Measurements from ENCODE around the gene GNAL.

The GNAL gene

DNA sequence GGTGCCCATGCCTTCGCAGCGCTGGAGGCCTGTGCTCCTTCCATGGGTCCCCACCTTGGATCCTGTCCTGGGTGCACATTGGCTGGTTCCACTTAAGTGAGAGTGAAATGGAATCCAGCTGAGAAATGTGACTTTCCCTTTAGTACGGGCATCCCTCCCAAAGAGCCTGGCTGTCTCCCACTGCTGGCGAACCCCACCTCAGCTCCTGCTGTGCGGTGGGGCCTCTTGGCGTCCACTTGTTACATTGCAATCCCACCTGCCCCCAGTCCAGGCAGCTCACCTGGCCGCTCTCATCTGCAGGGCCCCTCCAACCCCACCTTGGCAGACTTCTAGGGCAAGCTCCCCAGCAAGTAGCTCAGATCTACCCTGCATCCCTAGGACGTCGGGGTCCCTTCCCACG lies 35.5 kb upstream of the GNAL start:
- Histone ChIP-seq H3K27ac (ENCODE audit: extremely low read depth, low read depth, low read length) (no peak overlapping the region), H3K4me1 (ENCODE audit: control insufficient read depth, insufficient read depth, low read length) (no peaks in the 10 kb centered on the region), H3K36me3 (ENCODE audit: control insufficient read depth in 2 of 2, insufficient read depth in 1 of 2, low read length in 2 of 2) (no peaks in the 10 kb centered on the region), H3K4me3 (ENCODE audit: low read depth, low read length) (no peak overlapping the region), H3K9me3 (ENCODE audit: control insufficient read depth, insufficient read depth, low read depth, low read length) (no peaks in the 10 kb centered on the region)
- ChIA-PET CTCF (interaction anchor here (0.6 to 6.2 kb wide), 4 partner anchors 75 to 400 kb away, joined by 3 to 112 read pairs (median 21); no protein-coding TSS in a partner anchor), POLR2A (no interaction called here)
- TF ChIP-seq ZNF571 (tag by site-specific recombination; IDR thresholded peaks at IDR 0.05) (no peak), ZBTB1 (tag by site-specific recombination; IDR thresholded peaks at IDR 0.05) (no peak), ZNF140 (tag by site-specific recombination; IDR thresholded peaks at IDR 0.05) (no peak), ZNF223 (tag by site-specific recombination; IDR thresholded peaks at IDR 0.05) (no peak), ZFP69B (tag by site-specific recombination; IDR thresholded peaks at IDR 0.05) (no peak), OSR2 (tag by site-specific recombination; IDR thresholded peaks at IDR 0.05) (no peak), YY1 (tag by site-specific recombination; IDR thresholded peaks at IDR 0.05) (no peak), ZNF24 (tag by site-specific recombination; IDR thresholded peaks at IDR 0.05) (no peak), ZNF266 (tag by site-specific recombination; IDR thresholded peaks at IDR 0.05; ENCODE audit: low read depth) (no peak), KLF10 (tag by site-specific recombination; IDR thresholded peaks at IDR 0.05) (no peak)

DNA sequence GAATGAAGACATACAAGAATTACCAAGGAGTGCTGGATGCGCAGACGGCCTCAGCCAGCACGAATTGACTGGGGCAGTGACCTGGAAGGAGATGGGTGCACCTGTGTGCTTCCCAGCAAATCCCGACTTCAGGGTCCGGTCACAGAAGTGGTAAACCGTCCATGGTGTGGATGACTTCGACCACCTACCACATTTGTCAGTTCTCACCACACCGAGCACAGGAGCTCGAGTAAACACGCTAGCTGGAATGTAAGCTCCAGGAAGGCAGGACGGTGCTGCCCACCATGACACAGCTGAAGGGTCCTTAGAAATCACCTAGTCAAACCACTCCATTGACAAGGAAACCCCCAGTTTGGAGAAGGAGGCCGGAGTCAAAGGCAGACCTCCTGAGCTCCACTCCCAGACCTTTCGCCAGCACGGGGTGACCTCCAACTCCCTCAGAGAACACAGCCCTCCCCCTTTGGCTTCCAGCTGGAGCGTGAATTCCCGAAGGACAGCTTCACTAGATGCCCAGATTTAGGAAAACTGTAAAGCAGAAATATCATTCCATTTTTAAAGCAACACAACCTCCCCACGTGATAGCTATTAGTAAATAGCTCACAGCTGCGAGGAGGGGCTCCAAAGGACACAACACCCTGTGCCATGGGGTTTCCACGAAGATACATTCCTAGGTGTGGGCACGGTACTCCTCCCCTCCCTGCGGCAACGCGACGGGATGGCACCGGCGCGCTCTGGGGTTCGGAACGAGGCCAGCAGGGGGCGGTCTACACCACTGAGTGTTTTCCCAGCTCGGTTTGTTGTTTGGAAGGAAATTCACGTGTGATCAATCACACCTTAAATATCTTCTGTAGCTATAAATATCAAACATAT lies 34.1 kb upstream of the GNAL start:
- no peaks in the 10 kb centered on the region for H3K36me3 ChIP-seq (ENCODE audit: control insufficient read depth in 2 of 2, insufficient read depth in 1 of 2, low read length in 2 of 2)
- ChIA-PET POLR2A (no interaction called here), CTCF (interaction anchor here (0.5 to 6.2 kb wide), 55 partner anchors 8 to 1048 kb away, joined by 3 to 112 read pairs (median 4); partner anchors contain the start of genes GNAL, IMPA2 and PSMG2)
- no peaks in the 10 kb centered on the region for H3K4me1 ChIP-seq (ENCODE audit: control insufficient read depth, insufficient read depth, low read length)
- TF ChIP-seq ZNF324 (tag by site-specific recombination; IDR thresholded peaks at IDR 0.05): no peak
- TF ChIP-seq YY2 (tag by site-specific recombination; IDR thresholded peaks at IDR 0.05): no peak
- TF ChIP-seq KLF1 (tag by site-specific recombination; IDR thresholded peaks at IDR 0.05): peak; percentile 64
- TF ChIP-seq, protein P1, sequence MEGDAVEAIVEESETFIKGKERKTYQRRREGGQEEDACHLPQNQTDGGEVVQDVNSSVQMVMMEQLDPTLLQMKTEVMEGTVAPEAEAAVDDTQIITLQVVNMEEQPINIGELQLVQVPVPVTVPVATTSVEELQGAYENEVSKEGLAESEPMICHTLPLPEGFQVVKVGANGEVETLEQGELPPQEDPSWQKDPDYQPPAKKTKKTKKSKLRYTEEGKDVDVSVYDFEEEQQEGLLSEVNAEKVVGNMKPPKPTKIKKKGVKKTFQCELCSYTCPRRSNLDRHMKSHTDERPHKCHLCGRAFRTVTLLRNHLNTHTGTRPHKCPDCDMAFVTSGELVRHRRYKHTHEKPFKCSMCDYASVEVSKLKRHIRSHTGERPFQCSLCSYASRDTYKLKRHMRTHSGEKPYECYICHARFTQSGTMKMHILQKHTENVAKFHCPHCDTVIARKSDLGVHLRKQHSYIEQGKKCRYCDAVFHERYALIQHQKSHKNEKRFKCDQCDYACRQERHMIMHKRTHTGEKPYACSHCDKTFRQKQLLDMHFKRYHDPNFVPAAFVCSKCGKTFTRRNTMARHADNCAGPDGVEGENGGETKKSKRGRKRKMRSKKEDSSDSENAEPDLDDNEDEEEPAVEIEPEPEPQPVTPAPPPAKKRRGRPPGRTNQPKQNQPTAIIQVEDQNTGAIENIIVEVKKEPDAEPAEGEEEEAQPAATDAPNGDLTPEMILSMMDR (tag by site-specific recombination; IDR thresholded peaks at IDR 0.05): peak; percentile 80
- peak; percentile 74 for TF ChIP-seq ZNF654 (tag by site-specific recombination; IDR thresholded peaks at IDR 0.05; ENCODE audit: low read depth)
- no peak overlapping the region for H3K27ac ChIP-seq (ENCODE audit: extremely low read depth, low read depth, low read length)
- no peaks in the 10 kb centered on the region for H3K9me3 ChIP-seq (ENCODE audit: control insufficient read depth, insufficient read depth, low read depth, low read length)
- H3K4me3 ChIP-seq (ENCODE audit: low read depth, low read length): no peak overlapping the region

DNA sequence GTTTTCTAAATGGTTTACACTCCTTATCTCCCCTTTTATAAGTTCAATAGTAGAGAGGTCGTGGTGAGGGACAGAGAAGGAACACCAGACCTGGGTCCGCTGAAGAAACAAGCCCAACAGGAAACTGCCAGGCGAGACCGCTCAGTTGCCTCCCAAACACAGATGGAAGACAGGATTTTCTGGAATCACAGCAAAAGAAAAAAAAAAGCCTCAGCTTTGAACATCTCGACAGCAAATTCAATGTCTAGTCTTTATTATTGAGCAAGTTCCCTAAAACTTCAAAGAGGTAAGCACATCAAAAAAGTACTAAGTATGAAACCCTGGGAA lies 33.5 kb upstream of the GNAL start:
- CTCF ChIA-PET: interaction anchor here (0.6 to 6.2 kb wide), 50 partner anchors 8 to 1048 kb away, joined by 3 to 112 read pairs (median 5); partner anchors contain the start of genes GNAL, IMPA2 and PSMG2
- POLR2A ChIA-PET: no interaction called here
- Histone ChIP-seq H3K9me3 (ENCODE audit: control insufficient read depth, insufficient read depth, low read depth, low read length) (no peaks in the 10 kb centered on the region), H3K27ac (ENCODE audit: extremely low read depth, low read depth, low read length) (no peak overlapping the region), H3K4me1 (ENCODE audit: control insufficient read depth, insufficient read depth, low read length) (no peaks in the 10 kb centered on the region), H3K36me3 (ENCODE audit: control insufficient read depth in 2 of 2, insufficient read depth in 1 of 2, low read length in 2 of 2) (no peaks in the 10 kb centered on the region), H3K4me3 (ENCODE audit: low read depth, low read length) (no peak overlapping the region)
- TF ChIP-seq, protein P2, sequence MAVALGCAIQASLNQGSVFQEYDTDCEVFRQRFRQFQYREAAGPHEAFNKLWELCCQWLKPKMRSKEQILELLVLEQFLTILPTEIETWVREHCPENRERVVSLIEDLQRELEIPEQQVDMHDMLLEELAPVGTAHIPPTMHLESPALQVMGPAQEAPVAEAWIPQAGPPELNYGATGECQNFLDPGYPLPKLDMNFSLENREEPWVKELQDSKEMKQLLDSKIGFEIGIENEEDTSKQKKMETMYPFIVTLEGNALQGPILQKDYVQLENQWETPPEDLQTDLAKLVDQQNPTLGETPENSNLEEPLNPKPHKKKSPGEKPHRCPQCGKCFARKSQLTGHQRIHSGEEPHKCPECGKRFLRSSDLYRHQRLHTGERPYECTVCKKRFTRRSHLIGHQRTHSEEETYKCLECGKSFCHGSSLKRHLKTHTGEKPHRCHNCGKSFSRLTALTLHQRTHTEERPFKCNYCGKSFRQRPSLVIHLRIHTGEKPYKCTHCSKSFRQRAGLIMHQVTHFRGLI (tag by site-specific recombination; IDR thresholded peaks at IDR 0.05): peak; percentile 66; the same call in 1 of the 2 replicates
- TF ChIP-seq, protein P3, sequence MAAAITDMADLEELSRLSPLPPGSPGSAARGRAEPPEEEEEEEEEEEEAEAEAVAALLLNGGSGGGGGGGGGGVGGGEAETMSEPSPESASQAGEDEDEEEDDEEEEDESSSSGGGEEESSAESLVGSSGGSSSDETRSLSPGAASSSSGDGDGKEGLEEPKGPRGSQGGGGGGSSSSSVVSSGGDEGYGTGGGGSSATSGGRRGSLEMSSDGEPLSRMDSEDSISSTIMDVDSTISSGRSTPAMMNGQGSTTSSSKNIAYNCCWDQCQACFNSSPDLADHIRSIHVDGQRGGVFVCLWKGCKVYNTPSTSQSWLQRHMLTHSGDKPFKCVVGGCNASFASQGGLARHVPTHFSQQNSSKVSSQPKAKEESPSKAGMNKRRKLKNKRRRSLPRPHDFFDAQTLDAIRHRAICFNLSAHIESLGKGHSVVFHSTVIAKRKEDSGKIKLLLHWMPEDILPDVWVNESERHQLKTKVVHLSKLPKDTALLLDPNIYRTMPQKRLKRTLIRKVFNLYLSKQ (tag by site-specific recombination; IDR thresholded peaks at IDR 0.05; ENCODE audit: borderline replicate concordance): no peak

Measured in HEK293 (cell line).